LHCN-M2 (cell line): ENCODE data around the gene MSMB. TPM values are rescaled to one million over a fixed set of nuclear protein-coding genes. Genes with fewer than 3 reads are reported as not detected.
"Not testable (repeated sequence)": the region's sequence is repeated elsewhere in the genome, so short reads cannot be mapped to it uniquely, and the experiment has no call there.

ENCODE experiments used
- DNase-seq: peaks from one replicate; pipeline ENCODE4 v3.0.0-alpha.2; 2012; ENCODE audit warnings: low read depth
- total RNA-seq: library from RNA; depleted of rRNA; stranded (reverse); fragments of >200 nt; gene quantifications from 2 replicates; pipeline ENCODE4 v1.2.3, GENCODE V29; 2014; rRNA removed

The MSMB gene
- total RNA-seq, 1 experiment from 2014 or later: not detected

GRCh38 chr10:46012746-46013145 lies 33.3 kb downstream of the MSMB start:
- no peak for DNase-seq

- DNase-seq: peak; percentile 50
Measured at GRCh38 chr10:46006219-46006618, 39.9 kb downstream of the MSMB start.

- DNase-seq: no peak
Measured at GRCh38 chr10:46005383-46005782, 40.7 kb downstream of the MSMB start.

GRCh38 chr10:46004963-46005362 lies 41.1 kb downstream of the MSMB start:
- DNase-seq: no peak

- DNase-seq: no peak
Measured at GRCh38 chr10:46002916-46003693, 43.0 kb downstream of the MSMB start.

GRCh38 chr10:46002189-46002687 lies 43.8 kb downstream of the MSMB start:
- not testable (repeated sequence) for DNase-seq

- DNase-seq: no peak
Measured at GRCh38 chr10:46001187-46001756, 44.8 kb downstream of the MSMB start.

- DNase-seq: no peak
Measured at GRCh38 chr10:46000538-46000937, 45.5 kb downstream of the MSMB start.

GRCh38 chr10:45999955-46000354 lies 46.1 kb downstream of the MSMB start:
- DNase-seq: not testable (repeated sequence)

- no peak for DNase-seq
Measured at GRCh38 chr10:45997994-45998763, 47.9 kb downstream of the MSMB start.

- DNase-seq: no peak
Measured at GRCh38 chr10:45997557-45997956, 48.5 kb downstream of the MSMB start.

GRCh38 chr10:45985590-45985989 lies 60.5 kb downstream of the MSMB start:
- not testable (repeated sequence) for DNase-seq

GRCh38 chr10:45984473-45984872 lies 61.6 kb downstream of the MSMB start:
- not testable (repeated sequence) for DNase-seq

- peak; percentile 64 for DNase-seq
Measured at GRCh38 chr10:45983538-45984186, 62.4 kb downstream of the MSMB start.

Other genes starting within 250 kb of the MSMB start
- gene AGAP4, start 198.8 kb downstream of the MSMB start, total RNA-seq: 4.6 and 5.8 TPM in 2 replicates
- 107 and 117 TPM in 2 replicates for gene TIMM23, start 73.8 kb downstream of the MSMB start, total RNA-seq
- gene NCOA4, start 15.6 kb downstream of the MSMB start, total RNA-seq: 129 and 137 TPM in 2 replicates
- not detected in 2 replicates for gene ANTXRL, start 240.7 kb upstream of the MSMB start, total RNA-seq